Ascending aorta (tissue), 2 donors: ENCODE measurements around the gene AKT3. TPM values are rescaled to one million over a fixed set of nuclear protein-coding genes. Genes with fewer than 3 reads are reported as not detected.

Experiments
- DNase-seq, 2 donors: peaks; one replicate each; pipeline ENCODE4 v3.0.0-alpha.2; 2019; ENCODE audit warnings: low spot score in 2 of 2
- H3K27ac ChIP-seq, 2 donors: fragments of 200-600 bp; sonication (generic); one replicate each; pipeline ENCODE4 v1.5.1; 2016 to 2017; ENCODE audit warnings: mild to moderate bottlenecking in 1 of 2
- H3K27me3 ChIP-seq: fragments of 200-600 bp; sonication (generic); one replicate; pipeline ENCODE4 v1.5.1; 2017
- H3K36me3 ChIP-seq, 2 donors: fragments of 200-600 bp; sonication (generic); one replicate each; pipeline ENCODE4 v1.5.1; 2016
- H3K4me1 ChIP-seq, 2 donors: fragments of 200-600 bp; sonication (generic); one replicate each; pipeline ENCODE4 v1.5.1; 2016 to 2017; ENCODE audit warnings: mild to moderate bottlenecking in 1 of 2
- H3K4me3 ChIP-seq, 2 donors: fragments of 200-600 bp; sonication (generic); one replicate each; pipeline ENCODE4 v1.5.1; 2016 to 2017; ENCODE audit warnings: mild to moderate bottlenecking in 1 of 2
- H3K9me3 ChIP-seq, 2 donors: fragments of 200-600 bp; sonication (generic); one replicate each; pipeline ENCODE4 v1.5.1; 2016
- intact Hi-C: fragments of 100-400 bp; cut with DNase I; formaldehyde crosslinking; loops from one replicate; pipeline ENCODE4 v1.15.1; 2023
- total RNA-seq: library from RNA; depleted of rRNA; stranded (reverse); fragments of >200 nt; gene quantifications from one replicate; pipeline ENCODE4 v1.1.0, GENCODE V29; 2016
- TF ChIP-seq, protein P1 (sequence below), 3 experiments: fragments of 200-600 bp in 2 of 3; fragments of 450-650 bp in 1 of 3; sonication (generic) in 2 of 3; IDR thresholded peaks; one replicate each; pipeline ENCODE4 v1.5.1; 2016 to 2019; ENCODE audit warnings: antibody characterized with exemption in 3 of 3, mild to moderate bottlenecking in 1 of 3, moderate library complexity in 1 of 3

The AKT3 gene
- total RNA-seq, 1 donor from 2014 or later: 38.0 TPM

DNA sequence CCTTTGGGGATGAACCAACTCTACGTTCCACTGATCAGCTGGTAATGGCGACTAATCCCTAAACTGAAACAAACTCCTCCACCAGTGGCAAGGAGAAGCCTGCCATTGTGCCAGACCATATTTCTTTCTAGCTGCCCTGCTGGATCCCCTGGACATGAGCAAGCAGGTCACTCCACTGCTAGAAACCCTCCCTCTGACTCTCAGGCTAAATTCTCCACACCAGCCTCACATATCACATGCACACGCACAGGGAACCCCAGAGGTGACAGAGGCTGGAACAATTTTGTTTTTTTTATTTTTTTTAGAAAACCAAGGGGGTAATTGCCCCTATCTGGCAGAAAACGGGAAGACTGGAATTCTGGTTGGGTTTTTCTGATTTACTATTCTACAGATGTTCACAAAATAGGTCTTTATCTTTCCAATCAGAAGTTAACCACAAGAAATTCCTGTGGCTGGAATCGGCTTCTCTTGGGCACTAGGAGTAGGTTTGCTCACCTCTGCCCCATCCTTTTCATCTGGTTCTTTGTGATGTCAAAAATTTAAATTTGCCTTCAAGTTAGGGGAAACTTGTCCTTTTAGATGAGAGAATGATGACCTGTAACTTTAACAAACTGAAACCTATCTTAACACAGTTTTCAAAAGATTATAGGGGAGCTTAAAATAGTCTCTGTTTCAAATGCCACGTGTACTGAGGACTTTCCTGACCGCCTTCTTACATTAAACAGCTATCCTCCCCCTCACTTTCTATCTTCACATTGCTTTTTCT, 336.1 kb downstream of the AKT3 start:
- TF ChIP-seq, protein P1, sequence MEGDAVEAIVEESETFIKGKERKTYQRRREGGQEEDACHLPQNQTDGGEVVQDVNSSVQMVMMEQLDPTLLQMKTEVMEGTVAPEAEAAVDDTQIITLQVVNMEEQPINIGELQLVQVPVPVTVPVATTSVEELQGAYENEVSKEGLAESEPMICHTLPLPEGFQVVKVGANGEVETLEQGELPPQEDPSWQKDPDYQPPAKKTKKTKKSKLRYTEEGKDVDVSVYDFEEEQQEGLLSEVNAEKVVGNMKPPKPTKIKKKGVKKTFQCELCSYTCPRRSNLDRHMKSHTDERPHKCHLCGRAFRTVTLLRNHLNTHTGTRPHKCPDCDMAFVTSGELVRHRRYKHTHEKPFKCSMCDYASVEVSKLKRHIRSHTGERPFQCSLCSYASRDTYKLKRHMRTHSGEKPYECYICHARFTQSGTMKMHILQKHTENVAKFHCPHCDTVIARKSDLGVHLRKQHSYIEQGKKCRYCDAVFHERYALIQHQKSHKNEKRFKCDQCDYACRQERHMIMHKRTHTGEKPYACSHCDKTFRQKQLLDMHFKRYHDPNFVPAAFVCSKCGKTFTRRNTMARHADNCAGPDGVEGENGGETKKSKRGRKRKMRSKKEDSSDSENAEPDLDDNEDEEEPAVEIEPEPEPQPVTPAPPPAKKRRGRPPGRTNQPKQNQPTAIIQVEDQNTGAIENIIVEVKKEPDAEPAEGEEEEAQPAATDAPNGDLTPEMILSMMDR (IDR thresholded peaks at IDR 0.05): no peak
- H3K4me3 ChIP-seq: no peak overlapping the region
- no peak overlapping the region for H3K27ac ChIP-seq
- H3K27me3 ChIP-seq: no peaks in the 10 kb centered on the region
- intact Hi-C loops: no loop called here
- DNase-seq: no peak
- no peaks in the 10 kb centered on the region for H3K9me3 ChIP-seq
- H3K36me3 ChIP-seq: peaks cover 16 to 24% of the 10 kb centered on the region in 2 donors
- no peaks in the 10 kb centered on the region for H3K4me1 ChIP-seq

DNA sequence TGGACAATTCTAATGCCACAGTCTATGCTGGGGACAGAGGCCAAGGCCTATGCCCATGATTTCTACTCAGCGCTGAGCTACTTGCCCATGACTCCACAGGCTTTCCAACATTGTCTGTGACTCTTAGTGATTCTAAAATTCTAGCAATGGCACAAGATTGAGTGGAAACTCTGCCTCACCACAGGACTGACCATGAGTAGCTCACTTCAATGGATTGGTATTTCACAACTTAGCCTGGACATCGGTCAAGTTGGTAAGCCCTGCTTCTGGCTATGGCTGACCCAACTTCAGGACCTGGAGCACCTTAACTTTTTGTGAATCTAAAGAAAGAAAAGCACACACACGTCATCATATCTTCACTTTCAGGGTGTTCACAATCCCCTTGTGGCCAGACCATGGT, 339.1 kb downstream of the AKT3 start:
- Histone ChIP-seq H3K27me3 (no peaks in the 10 kb centered on the region), H3K27ac (no peak overlapping the region), H3K9me3 (no peaks in the 10 kb centered on the region), H3K4me1 (no peaks in the 10 kb centered on the region), H3K36me3 (peaks cover 19 to 29% of the 10 kb centered on the region in 2 donors), H3K4me3 (no peak overlapping the region)
- intact Hi-C loops: no loop called here
- no peak for DNase-seq
- TF ChIP-seq, protein P1 (IDR thresholded peaks at IDR 0.05): no peak

DNA sequence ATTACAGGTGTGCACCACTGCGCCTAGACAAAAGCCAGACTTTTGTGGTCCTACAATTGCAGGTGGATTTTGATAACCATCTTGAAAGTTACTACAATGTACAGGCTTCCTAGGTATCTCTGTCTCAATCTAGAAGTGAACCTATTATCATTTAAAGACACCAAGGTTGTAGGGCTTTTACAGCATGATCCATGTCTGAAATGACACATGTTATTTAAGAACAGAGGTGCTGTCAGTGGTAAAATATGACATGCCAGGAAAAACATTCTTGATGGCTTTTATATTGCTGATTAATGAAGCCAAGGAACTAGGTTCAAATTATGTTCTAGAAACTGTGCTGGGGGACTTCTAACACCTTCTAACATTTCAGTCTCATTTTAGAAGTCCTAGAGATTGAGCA, 341.1 kb downstream of the AKT3 start:
- Histone ChIP-seq H3K4me3 (no peak overlapping the region), H3K4me1 (no peaks in the 10 kb centered on the region), H3K27me3 (no peaks in the 10 kb centered on the region), H3K27ac (no peak overlapping the region), H3K9me3 (no peaks in the 10 kb centered on the region), H3K36me3 (peaks cover 21 to 39% of the 10 kb centered on the region in 2 donors)
- TF ChIP-seq, protein P1 (IDR thresholded peaks at IDR 0.05): no peak
- DNase-seq: no peak
- intact Hi-C loops: no loop called here

DNA sequence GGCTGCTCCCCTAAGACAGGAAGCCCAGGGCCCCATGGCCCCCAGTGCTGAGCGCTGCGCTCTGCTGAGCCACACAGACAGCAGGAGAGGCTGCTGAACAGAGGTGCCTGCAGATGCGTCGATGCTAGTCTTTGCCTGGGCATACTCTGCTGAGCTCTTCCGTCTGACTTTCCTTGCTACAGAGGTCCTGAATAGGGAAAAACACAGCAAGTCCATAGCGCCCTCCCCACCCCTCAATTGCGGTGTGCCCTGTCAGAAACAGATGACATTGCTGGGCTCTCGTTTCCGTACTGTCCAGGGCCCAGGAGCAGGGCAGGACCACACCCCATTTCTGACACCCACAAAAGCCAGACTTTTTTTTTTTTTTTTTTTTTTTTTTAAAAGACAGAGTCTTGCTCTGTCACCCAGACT, 341.7 kb downstream of the AKT3 start:
- H3K27ac ChIP-seq: no peak overlapping the region
- H3K9me3 ChIP-seq: no peaks in the 10 kb centered on the region
- peaks cover 22 to 45% of the 10 kb centered on the region in 2 donors for H3K36me3 ChIP-seq
- TF ChIP-seq, protein P1 (IDR thresholded peaks at IDR 0.05): no peak
- DNase-seq: no peak
- intact Hi-C loops: no loop called here
- H3K4me3 ChIP-seq: no peak overlapping the region
- no peaks in the 10 kb centered on the region for H3K27me3 ChIP-seq
- no peaks in the 10 kb centered on the region for H3K4me1 ChIP-seq

DNA sequence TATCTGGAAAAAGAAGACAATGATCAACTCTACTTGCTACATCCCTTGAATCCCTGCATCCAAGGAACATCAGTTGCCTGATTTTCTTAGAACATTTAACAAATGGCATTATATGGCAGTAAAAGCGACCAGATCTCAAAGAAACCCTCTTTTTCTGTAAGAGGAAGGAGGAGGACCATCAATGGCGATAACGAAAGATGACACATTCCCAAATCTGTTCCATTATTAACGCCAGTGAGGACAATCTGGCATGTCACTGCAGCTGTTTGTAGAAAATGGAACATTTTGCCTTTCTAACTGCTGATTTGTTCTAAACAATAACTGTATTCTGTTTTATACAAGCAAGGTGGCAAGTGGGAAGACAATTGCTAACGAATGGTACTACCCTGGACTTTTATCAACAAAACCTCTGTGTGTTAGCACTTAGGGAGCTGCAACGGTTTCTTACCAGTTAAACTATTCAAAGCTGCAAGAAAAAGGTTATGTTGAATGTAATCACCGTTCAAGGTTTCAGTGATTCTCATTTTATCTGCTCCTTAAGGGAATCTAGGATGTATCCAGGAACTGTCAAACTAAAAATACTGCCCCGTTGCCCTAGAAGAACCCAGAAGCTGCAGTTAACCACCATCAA, 342.3 kb downstream of the AKT3 start:
- no peaks in the 10 kb centered on the region for H3K9me3 ChIP-seq
- H3K4me1 ChIP-seq: no peaks in the 10 kb centered on the region
- peaks cover 25 to 50% of the 10 kb centered on the region in 2 donors for H3K36me3 ChIP-seq
- no peaks in the 10 kb centered on the region for H3K27me3 ChIP-seq
- H3K4me3 ChIP-seq: no peak overlapping the region
- TF ChIP-seq, protein P1 (IDR thresholded peaks at IDR 0.05): no peak
- no peak overlapping the region for H3K27ac ChIP-seq
- DNase-seq: no peak
- intact Hi-C loops: no loop called here
